Colon (tissue), 2 donors: ENCODE data around the gene MAGI1.
A peak's percentile ranks its signal among the peaks of the same experiment; 100 is the strongest.

Source experiments
- FAIRE-seq: peaks from 2 replicates; lab custom pipeline; 2012; peaks lifted over from hg19 to GRCh38; lab: Jason Lieb, UNC
- donor health status: control.
- donor health status: control.

Gene MAGI1

GRCh38 chr3:65478551-65479500, 559.9 kb downstream of the MAGI1 start:
- FAIRE-seq, result no peak

GRCh38 chr3:65473736-65474135, 565.0 kb downstream of the MAGI1 start:
- no peak for FAIRE-seq

- FAIRE-seq, result no peak
These were observed 566.2 kb downstream of the MAGI1 start for GRCh38 chr3:65472501-65472900.

- no peak for FAIRE-seq
These were observed 572.3 kb downstream of the MAGI1 start for GRCh38 chr3:65466300-65466988.

GRCh38 chr3:65449841-65450428, 588.8 kb downstream of the MAGI1 start:
- no peak for FAIRE-seq

- FAIRE-seq, result no peak
These were observed 590.6 kb downstream of the MAGI1 start for GRCh38 chr3:65448120-65448519.

- FAIRE-seq, result no peak
These were observed 593.0 kb downstream of the MAGI1 start for GRCh38 chr3:65445573-65446169.

GRCh38 chr3:65444447-65444815, 594.3 kb downstream of the MAGI1 start:
- FAIRE-seq, result no peak

GRCh38 chr3:65443739-65444446, 594.8 kb downstream of the MAGI1 start:
- no peak for FAIRE-seq

GRCh38 chr3:65439641-65440284, 599.0 kb downstream of the MAGI1 start:
- no peak for FAIRE-seq

- FAIRE-seq, result peak; percentile 5
These were observed 600.1 kb downstream of the MAGI1 start for GRCh38 chr3:65438612-65439011.

GRCh38 chr3:65438096-65438495, 600.6 kb downstream of the MAGI1 start:
- no peak for FAIRE-seq

GRCh38 chr3:65436580-65436979, 602.1 kb downstream of the MAGI1 start:
- no peak for FAIRE-seq

GRCh38 chr3:65433480-65433879, 605.2 kb downstream of the MAGI1 start:
- no peak for FAIRE-seq

- no peak for FAIRE-seq
These were observed 606.2 kb downstream of the MAGI1 start for GRCh38 chr3:65432388-65433003.

- FAIRE-seq, result no peak
These were observed 612.8 kb downstream of the MAGI1 start for GRCh38 chr3:65425880-65426279.

GRCh38 chr3:65422154-65422553, 616.6 kb downstream of the MAGI1 start:
- no peak for FAIRE-seq

- no peak for FAIRE-seq
These were observed 619.5 kb downstream of the MAGI1 start for GRCh38 chr3:65419233-65419632.

- FAIRE-seq, result no peak
These were observed 624.8 kb downstream of the MAGI1 start for GRCh38 chr3:65413891-65414290.

GRCh38 chr3:65412588-65412987, 626.1 kb downstream of the MAGI1 start:
- peak; percentile 58 for FAIRE-seq

- no peak for FAIRE-seq
These were observed 627.4 kb downstream of the MAGI1 start for GRCh38 chr3:65411367-65411766.
